AG08396 (cell line): ENCODE measurements around the gene PPP1R13B.

Experiments used
- DNase-seq: peaks from one replicate; pipeline ENCODE4 v3.0.0; 2012; ENCODE audit warnings: low spot score, mixed read lengths

PPP1R13B gene

DNA sequence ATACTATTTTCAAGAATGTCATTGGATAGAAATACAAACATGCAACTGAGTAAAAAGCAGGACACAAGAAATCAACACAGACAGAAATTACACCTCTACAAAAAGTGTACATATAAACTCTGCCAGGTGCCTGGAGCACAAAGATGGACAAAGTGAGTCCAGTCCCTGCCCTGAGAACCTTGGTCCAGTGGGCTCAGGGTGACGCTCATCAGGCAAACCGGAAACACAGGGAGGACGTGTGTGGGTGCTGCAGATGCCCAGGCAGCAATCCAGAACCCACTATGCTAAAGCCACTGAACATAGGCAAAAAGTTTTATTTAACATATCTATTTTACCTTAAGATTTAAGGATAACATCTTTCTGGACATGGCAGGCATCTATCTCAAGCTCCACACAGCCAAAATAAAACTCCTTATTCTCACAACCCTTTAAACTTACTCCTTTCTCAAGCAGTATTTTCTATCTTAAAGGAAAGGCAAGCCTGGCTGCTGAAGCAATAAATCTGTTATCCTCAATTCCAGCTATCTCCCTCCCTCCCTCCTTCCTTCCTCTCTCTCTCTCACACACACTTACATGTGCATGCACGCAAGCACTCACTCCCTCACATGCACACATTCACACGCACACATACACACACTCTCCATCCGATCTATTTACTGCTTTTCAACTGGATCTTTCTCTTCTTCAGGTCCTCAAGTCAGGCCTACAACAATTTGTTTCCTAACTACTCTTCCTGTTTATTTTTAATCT is 10.2 kb downstream of the PPP1R13B start:
- DNase-seq, result no peak

GRCh38 chr14:103834956-103835355 is 12.4 kb downstream of the PPP1R13B start:
- DNase-seq, result no peak

GRCh38 chr14:103833711-103834110 is 13.7 kb downstream of the PPP1R13B start:
- no peak for DNase-seq

- DNase-seq, result no peak
These were observed 15.3 kb downstream of the PPP1R13B start for GRCh38 chr14:103832046-103832445.

- DNase-seq, result no peak
These were observed 16.7 kb downstream of the PPP1R13B start for GRCh38 chr14:103830511-103831270.

GRCh38 chr14:103828315-103828967 is 18.9 kb downstream of the PPP1R13B start:
- DNase-seq, result no peak

DNA sequence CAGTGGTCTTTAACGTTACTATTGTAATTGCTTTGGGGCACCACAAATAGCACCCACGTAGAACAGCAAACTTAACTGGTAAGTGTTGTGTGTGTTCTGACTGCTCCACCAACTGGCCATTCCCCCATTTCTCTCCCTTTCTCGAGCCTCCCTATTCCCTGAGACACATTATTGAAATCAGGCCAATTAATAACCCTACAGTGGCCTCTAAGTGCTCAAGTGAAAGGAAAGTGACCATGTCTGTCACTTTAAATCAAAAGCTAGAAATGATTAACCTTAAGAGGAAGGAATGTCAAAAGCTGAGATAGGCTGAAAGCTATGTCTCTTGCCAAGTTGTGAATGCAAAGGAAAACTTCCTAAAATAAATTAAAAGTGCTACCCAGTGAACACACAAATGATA is 22.3 kb downstream of the PPP1R13B start:
- no peak for DNase-seq

DNA sequence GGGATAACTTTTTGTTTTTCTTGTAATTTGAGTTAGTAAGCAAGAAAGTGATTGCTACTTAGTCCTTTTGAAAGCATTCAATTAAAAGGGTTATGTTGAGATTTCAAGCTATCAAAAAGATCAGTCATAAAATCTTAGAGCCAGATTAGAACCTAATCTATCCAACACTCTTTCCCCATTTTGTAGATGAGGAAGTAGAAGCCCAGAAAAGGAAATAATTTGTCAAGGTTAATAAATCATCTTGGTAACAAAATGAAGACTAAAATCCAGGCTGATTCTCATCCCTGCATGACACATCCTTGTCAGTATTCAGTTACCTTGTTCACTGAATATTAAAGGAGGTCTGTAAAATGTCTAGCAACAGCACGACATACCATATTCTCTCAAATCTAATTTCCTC is 26.5 kb downstream of the PPP1R13B start:
- no peak for DNase-seq

- DNase-seq, result no peak
These were observed 27.0 kb downstream of the PPP1R13B start for GRCh38 chr14:103820382-103820781.

DNA sequence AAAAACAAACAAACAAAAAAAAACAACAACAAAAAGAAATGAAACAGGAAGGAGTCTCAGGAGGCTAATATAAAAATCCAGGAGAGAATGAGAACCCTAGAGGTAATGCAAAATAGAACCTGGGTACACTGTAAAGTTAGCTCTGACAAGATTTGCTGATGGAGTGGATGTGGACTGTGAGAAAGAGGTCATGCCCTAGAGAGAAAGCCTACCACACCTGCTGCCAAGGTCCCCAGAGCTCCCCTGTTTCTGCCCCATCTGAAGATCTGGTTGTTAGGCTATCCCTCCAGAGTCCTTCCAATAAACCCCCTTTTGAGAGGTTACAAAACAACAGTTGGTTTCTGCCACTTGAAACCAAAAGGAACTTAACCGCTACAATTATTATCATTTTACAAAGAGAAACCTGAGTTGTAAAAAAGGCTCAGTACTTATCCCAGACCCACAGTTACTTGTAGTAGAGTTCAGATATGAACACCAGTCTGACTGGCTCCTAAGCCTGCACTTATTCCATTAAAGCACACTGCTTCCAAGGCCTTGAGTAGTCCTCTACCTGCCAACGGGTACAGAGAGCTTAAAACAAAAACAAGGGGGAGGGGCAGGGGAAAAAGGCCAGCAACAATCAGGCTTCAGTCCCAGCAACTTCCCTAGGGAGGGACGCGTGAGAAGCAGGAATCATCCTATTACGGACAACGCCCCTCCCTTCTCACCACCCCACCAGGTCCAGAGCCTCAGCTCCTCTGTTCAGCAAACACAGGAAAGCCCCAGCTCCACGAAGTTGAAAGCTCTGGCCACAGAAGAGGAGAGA is 27.7 kb downstream of the PPP1R13B start:
- peak; percentile 13 for DNase-seq

- DNase-seq, result no peak
These were observed 28.5 kb downstream of the PPP1R13B start for GRCh38 chr14:103818870-103819269.

- no peak for DNase-seq
These were observed 29.0 kb downstream of the PPP1R13B start for GRCh38 chr14:103818422-103818821.

- DNase-seq, result no peak
These were observed 29.8 kb downstream of the PPP1R13B start for GRCh38 chr14:103817595-103817994.

DNA sequence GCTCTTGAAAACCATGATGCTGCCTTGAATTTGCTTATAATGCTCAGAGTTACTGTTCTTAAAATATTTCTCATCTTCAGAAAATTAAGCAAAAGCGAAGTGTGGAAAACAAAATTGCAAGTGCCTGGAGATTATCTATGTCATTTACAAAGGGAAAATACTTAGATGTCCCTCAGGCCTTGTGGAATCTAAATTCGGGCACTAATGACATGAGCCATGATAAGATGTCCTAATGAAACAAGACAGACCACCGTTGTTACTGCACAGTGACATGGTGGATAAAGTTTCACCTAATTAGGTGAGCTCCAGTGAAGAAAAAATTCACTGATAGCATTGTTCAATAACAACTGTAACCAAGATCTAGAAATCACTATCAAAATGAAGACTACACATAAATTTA is 30.4 kb downstream of the PPP1R13B start:
- no peak for DNase-seq

DNA sequence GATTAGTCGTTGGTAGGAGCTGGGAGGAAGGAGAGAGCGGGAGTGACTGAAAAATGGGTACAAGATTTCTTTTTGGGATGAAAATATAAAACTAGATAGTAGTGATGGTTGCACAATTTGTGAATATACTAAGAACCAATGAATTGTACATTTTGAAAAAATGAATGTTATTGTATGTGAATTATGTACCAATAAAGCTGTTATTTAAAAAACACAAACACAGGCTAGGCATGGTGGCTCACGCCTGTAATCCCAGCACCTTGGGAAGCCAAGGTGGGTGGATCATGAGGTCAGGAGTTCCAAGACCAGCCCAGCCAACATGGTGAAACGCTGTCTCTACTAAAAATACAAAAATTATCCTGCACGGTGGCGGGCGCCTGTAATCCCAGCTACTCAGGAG is 32.1 kb downstream of the PPP1R13B start:
- DNase-seq, result no peak

DNA sequence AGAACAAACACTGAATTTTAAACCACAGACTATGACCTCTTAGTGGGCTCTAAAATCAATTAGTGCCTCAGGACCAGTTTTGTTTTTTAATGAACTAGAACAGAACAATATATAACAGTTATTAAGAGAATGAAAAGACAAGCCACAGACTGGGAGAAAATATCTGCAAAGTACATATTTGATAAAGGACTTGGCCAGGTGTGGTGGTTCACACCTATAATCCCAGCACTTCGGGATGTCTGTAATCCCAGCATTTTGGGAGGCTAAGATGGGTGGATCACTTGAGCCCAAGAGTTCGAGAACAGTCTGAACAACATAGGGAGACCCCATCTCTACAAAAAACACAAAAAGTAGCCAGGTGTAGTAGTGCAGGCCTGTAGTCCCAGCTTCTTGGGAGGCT is 36.2 kb downstream of the PPP1R13B start:
- DNase-seq, result no peak

DNA sequence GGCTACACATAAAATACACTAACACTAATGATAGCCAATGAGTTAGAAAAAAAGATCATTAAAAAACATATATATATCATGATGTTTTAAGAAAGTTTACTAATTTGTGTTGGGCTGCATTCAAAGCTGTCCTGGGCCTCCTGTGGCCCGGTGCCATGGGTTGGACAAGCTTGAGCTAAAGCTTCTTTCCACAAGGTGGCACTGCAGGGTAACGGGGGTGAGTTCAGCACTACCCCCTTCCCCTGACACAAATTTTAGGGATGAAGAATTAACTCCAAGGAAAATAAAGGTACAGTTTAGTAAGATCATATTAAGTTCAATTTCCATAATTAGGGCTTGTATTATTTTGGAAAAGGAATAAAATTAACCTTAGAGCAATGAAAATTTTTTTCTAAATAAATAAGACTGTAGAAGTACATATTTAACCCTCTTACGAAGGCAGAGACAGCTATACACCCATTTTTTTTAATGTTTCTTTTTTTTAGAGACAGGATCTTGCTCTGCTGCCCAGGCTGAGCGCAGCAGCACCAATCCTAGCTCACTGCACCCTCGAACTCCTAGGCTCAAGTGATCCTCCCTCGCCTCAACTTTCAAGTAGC is 38.9 kb downstream of the PPP1R13B start:
- peak; percentile 68 for DNase-seq

- no peak for DNase-seq
These were observed 40.6 kb downstream of the PPP1R13B start for GRCh38 chr14:103806805-103807204.

DNA sequence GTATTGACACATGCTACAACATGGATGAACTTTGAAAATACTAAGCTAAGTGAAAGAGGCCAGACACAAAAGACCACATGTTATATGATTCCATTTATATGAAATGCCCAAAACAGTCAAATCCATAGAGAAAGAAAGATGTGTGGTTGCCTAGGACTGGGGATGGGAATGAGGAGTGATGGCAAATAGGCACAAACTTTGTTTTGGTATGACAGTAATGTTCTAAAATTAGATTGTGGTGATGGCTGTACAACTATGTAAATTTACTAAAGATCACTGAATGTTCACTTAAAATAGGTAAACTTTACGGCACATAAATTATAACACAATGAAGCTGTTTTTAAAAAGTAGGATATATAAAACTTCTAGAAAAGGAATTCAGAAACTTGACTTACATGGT is 41.7 kb downstream of the PPP1R13B start:
- no peak for DNase-seq

DNA sequence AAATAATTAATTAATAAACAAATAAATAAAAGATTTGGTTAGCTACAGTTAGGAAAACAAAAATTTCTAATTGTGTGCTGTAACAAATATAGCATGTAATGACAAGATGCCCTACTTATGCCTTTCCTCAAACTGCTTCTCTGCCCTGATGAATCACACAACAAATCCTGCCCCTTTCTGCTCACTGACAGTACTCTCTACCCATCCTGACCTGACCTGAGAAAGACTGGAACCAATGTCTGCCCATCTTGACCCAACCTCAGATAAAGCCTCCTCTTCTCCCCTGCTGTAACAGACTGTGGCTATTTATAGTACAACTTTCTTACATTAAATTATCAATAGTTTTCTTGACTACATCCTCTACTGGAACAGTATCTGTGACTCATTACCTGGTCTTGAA is 43.7 kb downstream of the PPP1R13B start:
- peak; percentile 26 for DNase-seq

DNA sequence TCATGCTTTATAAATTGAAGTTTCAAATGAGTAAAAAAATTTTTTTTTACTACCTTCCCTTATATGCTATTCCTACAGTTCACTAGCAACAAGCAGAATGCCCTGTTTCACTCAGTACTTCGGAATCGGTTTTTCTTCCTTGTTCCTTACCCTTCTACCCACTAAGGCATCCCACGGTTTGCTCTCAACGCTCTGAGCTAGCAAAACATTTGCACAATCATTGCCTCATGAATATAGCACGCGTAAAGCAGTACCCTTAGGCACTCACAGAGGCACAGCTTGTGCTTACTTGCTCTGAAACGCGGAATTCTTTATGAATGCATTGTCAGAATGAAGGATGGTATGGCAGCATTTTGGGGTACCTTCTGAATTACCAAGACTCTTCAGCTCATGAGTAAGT is 45.0 kb downstream of the PPP1R13B start:
- DNase-seq, result no peak

GRCh38 chr14:103801459-103801858 is 45.9 kb downstream of the PPP1R13B start:
- peak; percentile 22 for DNase-seq
